Psoas muscle (tissue), 8 donors: Measurements from ENCODE around the gene YWHAH. TPM values are rescaled to one million over a fixed set of nuclear protein-coding genes. Genes with fewer than 3 reads are reported as not detected.

ENCODE experiments used
- ATAC-seq, 4 donors: fragments of 200-7000 bp; cut with Tn5 transposase; one replicate each; pipeline ENCODE4 v1.9.1; 2020; ENCODE audit warnings: moderate library complexity in 3 of 4, mild to moderate bottlenecking in 2 of 4
- DNase-seq, 2 donors: peaks; one replicate each; pipeline ENCODE4 v3.0.0-alpha.2; 2020
- H3K27ac ChIP-seq: fragments of 200-600 bp; one replicate; pipeline ENCODE4 v1.8.0; 2022
- H3K27me3 ChIP-seq, 3 donors: fragments of 200-600 bp in 1 of 3; one replicate each; pipeline versions ENCODE4 v1.6.1 to v1.8.0; 2013 to 2022; ENCODE audit warnings: low read length in 2 of 3, mild to moderate bottlenecking in 2 of 3, moderate library complexity in 1 of 3; ENCODE audit not compliant: insufficient read depth in 3 of 3
- H3K36me3 ChIP-seq, 2 donors: fragments of 200-600 bp in 1 of 2; one replicate each; pipeline versions ENCODE4 v1.6.1 to v1.8.0; 2013 to 2022; ENCODE audit warnings: low read depth in 1 of 2, mild to moderate bottlenecking in 1 of 2, moderate library complexity in 1 of 2; ENCODE audit not compliant: insufficient read depth in 1 of 2
- H3K4me1 ChIP-seq: fragments of 200-600 bp; one replicate; pipeline ENCODE4 v1.8.0; 2022
- H3K4me3 ChIP-seq: fragments of 200-600 bp; one replicate; pipeline ENCODE4 v1.8.0; 2022; ENCODE audit warnings: mild to moderate bottlenecking
- H3K9me3 ChIP-seq: fragments of 200-600 bp; one replicate; pipeline ENCODE4 v1.8.0; 2022
- CTCF ChIP-seq: fragments of 200-600 bp; IDR thresholded peaks from one replicate; pipeline ENCODE4 v1.8.0; 2022; ENCODE audit warnings: antibody characterized with exemption
- WGBS, 3 donors: extraction: QIAGEN DNeasy Blood & Tissue Kit; methylation state at CpG; one replicate each; pipeline versions ENCODE4 v1.1.6 to v1.1.7; 2013; 5-methylcytosine and 5-hydroxymethylcytosine counted together
- intact Hi-C, 2 donors: fragments of 100-400 bp; cut with DNase I; formaldehyde crosslinking; loops; one replicate each; pipeline versions ENCODE4 v1.11.0 to v1.14.2; 2022
- polyA plus RNA-seq, 3 donors: library from polyadenylated mRNA; stranded (reverse); fragments of 200-250 nt; gene quantifications; one replicate each; pipeline ENCODE4 v1.2.3, GENCODE V29; 2013
- total RNA-seq, 4 donors: library from RNA; stranded (reverse); fragmentation: NEBNext Ultra II Directional in 2 of 4; extraction: Animal tissue kit (Norgen Biotek cat#: 25700) in 2 of 4; gene quantifications; one replicate each; pipeline versions ENCODE4 v1.2.1 to v1.2.4, GENCODE V29; 2021 to 2023
- donor health status: healthy with polysubstance abuse.
- donor health status: DM: no; HTN: no; CAD: no; lungs with moderate emphysema.
- donor health status: Bipolar disorder and iron deficiency.
- donor health status: healthy.
- donor health status: DM: yes; HTN: yes; CAD: no.
- donor health status: DM: no; HTN: no; CAD: no.
- donor health status: DM: no; HTN: no; CAD: no.
- donor health status: DM: yes; HTN: yes; CAD: no.

YWHAH gene
- total and polyA plus RNA-seq, 7 donors, result 47.8 to 133 (median 53.4) TPM

GRCh38 chr22:31948002-31948401, 3.7 kb downstream of the YWHAH start:
- ATAC-seq (no peak), DNase-seq (no peak)
- Histone ChIP-seq H3K4me1 (peaks cover 52% of the 10 kb centered on the region), H3K36me3 (peaks cover 0 to 40% of the 10 kb centered on the region in 2 donors), H3K27ac (no peak overlapping the region), H3K4me3 (no peak overlapping the region), H3K9me3 (no peaks in the 10 kb centered on the region), H3K27me3 (no peaks in the 10 kb centered on the region)
- WGBS, 3 donors, result 58 to 70% (median 65%) methylated on average over 8 of the region's 8 CpGs
- intact Hi-C loops, result no loop called here
- TF ChIP-seq CTCF, result no peak

GRCh38 chr22:31950226-31950625, 5.9 kb downstream of the YWHAH start:
- DNase-seq (no peak), ATAC-seq (no peak)
- intact Hi-C loops, result no loop called here
- Histone ChIP-seq H3K27me3 (no peaks in the 10 kb centered on the region), H3K36me3 (peaks cover 0 to 40% of the 10 kb centered on the region in 2 donors), H3K9me3 (no peaks in the 10 kb centered on the region), H3K4me1 (peaks cover 70% of the 10 kb centered on the region), H3K4me3 (no peak overlapping the region), H3K27ac (no peak overlapping the region)
- no peak for TF ChIP-seq CTCF
- WGBS, 3 donors, result 25 to 35% (median 29%) methylated on average over 4 of the region's 4 CpGs

- peaks cover 2 to 44% of the 10 kb centered on the region in 2 donors for H3K36me3 ChIP-seq
- DNase-seq (no peak), ATAC-seq (no peak)
- no peak overlapping the region for H3K4me3 ChIP-seq
- H3K27me3 ChIP-seq, result no peaks in the 10 kb centered on the region
- peaks cover 58% of the 10 kb centered on the region for H3K4me1 ChIP-seq
- intact Hi-C loops, result no loop called here
- H3K9me3 ChIP-seq, result no peaks in the 10 kb centered on the region
- WGBS, 3 donors, result 85 to 89% (median 89%) methylated on average over 8 of the region's 8 CpGs
- TF ChIP-seq CTCF, result no peak
- peak overlapping the region; percentile 75 for H3K27ac ChIP-seq
Measured at GRCh38 chr22:31951194-31952093, 7.1 kb downstream of the YWHAH start.

GRCh38 chr22:31952094-31952401, 7.7 kb downstream of the YWHAH start:
- 63 to 82% (median 70%) methylated on average over 2 of the region's 2 CpGs for WGBS, 3 donors
- Histone ChIP-seq H3K9me3 (no peaks in the 10 kb centered on the region), H3K27me3 (no peaks in the 10 kb centered on the region), H3K4me1 (peaks cover 53% of the 10 kb centered on the region), H3K27ac (peak overlapping the region; percentile 75), H3K4me3 (no peak overlapping the region), H3K36me3 (peaks cover 8 to 46% of the 10 kb centered on the region in 2 donors)
- DNase-seq, result no peak
- intact Hi-C loops, result no loop called here
- ATAC-seq, result no peak
- no peak for TF ChIP-seq CTCF
